ENCODE data around the gene GSK3A.

- no peak for TF ChIP-seq CTCF (conservative IDR thresholded peaks at IDR 0.05; ENCODE audit: low read length)
- no peak for TF ChIP-seq EZH2phosphoT487 (IDR thresholded peaks at IDR 0.05; ENCODE audit: borderline replicate concordance)
These were observed 46.1 kb downstream of the GSK3A start for GRCh38 chr19:42196011-42197001.
